Measurements from ENCODE around the gene ELP1. TPM values are rescaled to one million over a fixed set of nuclear protein-coding genes. Genes with fewer than 3 reads are reported as not detected.

The ELP1 gene
- total RNA-seq, 1 donor = 14.1 TPM

DNA sequence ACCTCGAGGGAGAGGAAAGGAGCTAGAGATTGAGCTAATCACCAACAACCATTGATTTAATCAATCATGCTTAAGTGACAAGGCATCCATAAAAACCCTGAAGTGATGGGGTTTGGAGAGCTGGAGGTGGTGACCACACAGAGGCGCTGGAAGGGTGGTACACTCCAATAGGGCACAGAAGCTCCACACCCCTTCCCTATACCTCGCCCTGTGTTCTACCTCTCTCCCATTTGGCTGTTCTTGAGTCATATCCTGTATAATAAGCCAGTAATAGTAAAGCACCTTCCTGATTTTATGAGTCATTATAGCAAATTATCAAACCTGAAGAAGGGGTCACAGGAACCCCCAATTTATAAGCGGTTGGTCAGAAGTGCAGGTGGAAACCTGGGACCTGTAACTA, 96.4 kb downstream of the ELP1 start:
- Histone ChIP-seq H3K4me1 (ENCODE audit: insufficient read depth, low read length) (peaks cover 27% of the 10 kb centered on the region), H3K9me3 (ENCODE audit: low read depth, low read length) (no peaks in the 10 kb centered on the region), H3K27me3 (ENCODE audit: insufficient read depth, low read length) (no peaks in the 10 kb centered on the region)

DNA sequence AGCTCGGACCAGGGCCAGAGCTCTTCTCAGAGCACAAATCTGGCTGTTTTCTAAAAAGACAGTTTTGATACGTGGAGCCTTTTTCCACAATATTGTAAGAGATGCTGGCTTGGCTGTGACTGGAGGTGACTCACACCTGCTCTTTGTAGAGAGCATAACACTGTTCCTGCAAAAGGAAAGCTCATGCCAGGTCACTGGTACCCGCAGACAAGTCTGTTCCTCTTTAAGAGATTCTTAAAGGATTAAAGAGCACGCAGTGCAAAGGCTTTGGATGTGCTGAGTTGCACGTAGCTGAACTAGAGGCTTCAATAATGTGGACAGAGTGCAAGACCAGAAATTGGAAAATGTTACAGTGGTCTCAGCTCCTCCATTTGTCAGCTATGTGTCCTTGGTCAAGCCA, 97.1 kb downstream of the ELP1 start:
- H3K4me1 ChIP-seq (ENCODE audit: insufficient read depth, low read length) = peaks cover 22% of the 10 kb centered on the region
- H3K27me3 ChIP-seq (ENCODE audit: insufficient read depth, low read length) = no peaks in the 10 kb centered on the region
- H3K4me3 ChIP-seq (ENCODE audit: low read length) = no peak overlapping the region
- H3K9me3 ChIP-seq (ENCODE audit: low read depth, low read length) = no peaks in the 10 kb centered on the region

More for the DNA sequence above, 96.4 kb downstream of the ELP1 start:
- H3K4me3 ChIP-seq (ENCODE audit: low read length) = no peak overlapping the region

DNA sequence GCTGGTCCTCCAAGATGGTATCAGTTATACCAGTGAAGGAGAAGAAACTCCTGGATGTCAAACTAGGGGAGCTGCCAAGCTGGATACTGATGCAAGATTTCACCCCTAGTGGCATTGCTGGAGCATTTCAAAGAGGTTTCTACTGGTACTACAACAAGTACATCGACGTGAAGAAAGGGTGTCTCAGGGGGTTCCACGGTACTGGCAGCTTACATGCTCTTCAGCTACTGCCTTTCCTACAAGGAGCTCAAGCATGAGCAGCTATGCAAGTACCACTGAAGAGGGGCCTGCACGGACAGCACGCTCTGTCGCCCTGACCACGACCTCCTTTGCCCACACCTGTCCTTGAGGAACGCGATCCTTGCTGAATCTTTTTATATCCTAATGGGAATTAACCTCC, 97.6 kb downstream of the ELP1 start:
- Histone ChIP-seq H3K4me3 (ENCODE audit: low read length) (no peak overlapping the region), H3K27me3 (ENCODE audit: insufficient read depth, low read length) (no peaks in the 10 kb centered on the region)

DNA sequence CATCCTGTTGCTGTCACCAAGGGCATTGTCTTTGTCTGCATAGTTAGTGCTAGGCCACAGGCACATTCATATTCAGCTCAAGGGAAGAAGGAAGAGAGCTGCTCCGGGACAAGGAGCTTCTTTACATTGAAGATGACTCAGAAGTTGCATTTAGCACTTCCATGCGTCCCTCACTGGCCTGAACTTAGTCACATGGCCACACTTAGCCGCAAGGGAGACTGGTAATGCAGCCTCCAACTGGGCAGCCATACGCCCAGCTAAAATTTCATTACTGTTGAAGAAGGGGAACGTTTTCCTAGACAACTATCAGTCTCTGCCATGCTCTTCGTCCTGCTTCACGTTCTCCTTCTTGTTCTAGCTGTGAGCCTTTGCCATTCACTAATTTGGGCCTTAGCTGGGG, 98.1 kb downstream of the ELP1 start:
- Histone ChIP-seq H3K27me3 (ENCODE audit: insufficient read depth, low read length) (no peaks in the 10 kb centered on the region), H3K4me1 (ENCODE audit: insufficient read depth, low read length) (peaks cover 22% of the 10 kb centered on the region), H3K9me3 (ENCODE audit: low read depth, low read length) (no peaks in the 10 kb centered on the region), H3K4me3 (ENCODE audit: low read length) (no peak overlapping the region)

More for the DNA sequence above, 97.6 kb downstream of the ELP1 start:
- H3K4me1 ChIP-seq (ENCODE audit: insufficient read depth, low read length) = peaks cover 22% of the 10 kb centered on the region
- H3K9me3 ChIP-seq (ENCODE audit: low read depth, low read length) = no peaks in the 10 kb centered on the region

DNA sequence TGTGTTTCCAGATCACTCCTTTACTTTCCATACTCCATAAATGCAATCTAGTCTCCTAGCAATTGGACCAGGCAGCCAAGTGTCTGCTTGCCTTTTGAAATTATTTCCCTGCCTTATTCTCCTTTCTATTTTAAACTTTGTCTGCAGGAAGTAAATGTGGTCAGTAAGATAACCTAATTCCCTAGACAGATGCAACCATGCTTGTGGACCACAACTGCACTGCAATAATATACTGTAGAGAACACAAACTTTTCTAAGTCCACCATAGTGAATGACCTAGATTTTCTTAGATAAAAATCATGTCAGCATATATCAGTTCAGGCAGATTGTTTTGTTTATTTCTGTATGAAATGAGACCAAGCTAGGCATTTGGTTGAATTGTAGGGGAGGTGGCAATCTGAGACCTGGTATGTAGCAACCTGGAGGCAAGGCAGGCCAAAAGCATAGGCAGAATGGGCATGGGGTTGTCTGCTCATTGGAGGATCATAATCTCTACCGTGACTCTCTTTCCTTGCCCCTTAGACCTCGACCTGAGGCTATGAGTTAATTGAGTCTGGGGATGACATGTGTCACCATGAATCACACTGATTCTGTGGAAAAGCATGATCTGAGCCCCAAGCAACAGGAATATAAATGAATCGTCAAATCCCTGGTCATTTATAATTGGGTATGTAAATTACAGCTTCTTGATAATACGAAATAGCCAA, 98.8 kb downstream of the ELP1 start:
- H3K4me3 ChIP-seq (ENCODE audit: low read length) = no peak overlapping the region
- H3K9me3 ChIP-seq (ENCODE audit: low read depth, low read length) = no peaks in the 10 kb centered on the region
- peaks cover 22% of the 10 kb centered on the region for H3K4me1 ChIP-seq (ENCODE audit: insufficient read depth, low read length)
- no peaks in the 10 kb centered on the region for H3K27me3 ChIP-seq (ENCODE audit: insufficient read depth, low read length)

DNA sequence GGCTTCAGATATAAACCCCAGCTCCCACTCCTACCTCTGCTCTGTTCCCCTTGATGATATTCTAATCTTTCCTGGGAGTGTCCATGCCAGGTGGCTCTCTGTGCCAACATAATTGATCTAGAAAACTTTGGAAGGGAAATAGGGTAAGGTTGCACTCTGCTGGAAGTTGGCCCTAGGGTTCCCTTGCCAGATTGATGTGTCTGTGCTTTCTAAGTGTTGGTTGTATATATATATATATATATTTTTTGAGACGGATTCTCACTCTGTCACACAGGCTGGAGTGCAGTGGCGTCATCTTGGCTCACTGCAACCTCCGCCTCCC, 101.8 kb downstream of the ELP1 start:
- peaks cover 22% of the 10 kb centered on the region for H3K4me1 ChIP-seq (ENCODE audit: insufficient read depth, low read length)
- no peaks in the 10 kb centered on the region for H3K9me3 ChIP-seq (ENCODE audit: low read depth, low read length)
- H3K4me3 ChIP-seq (ENCODE audit: low read length) = no peak overlapping the region
- H3K27me3 ChIP-seq (ENCODE audit: insufficient read depth, low read length) = no peaks in the 10 kb centered on the region

DNA sequence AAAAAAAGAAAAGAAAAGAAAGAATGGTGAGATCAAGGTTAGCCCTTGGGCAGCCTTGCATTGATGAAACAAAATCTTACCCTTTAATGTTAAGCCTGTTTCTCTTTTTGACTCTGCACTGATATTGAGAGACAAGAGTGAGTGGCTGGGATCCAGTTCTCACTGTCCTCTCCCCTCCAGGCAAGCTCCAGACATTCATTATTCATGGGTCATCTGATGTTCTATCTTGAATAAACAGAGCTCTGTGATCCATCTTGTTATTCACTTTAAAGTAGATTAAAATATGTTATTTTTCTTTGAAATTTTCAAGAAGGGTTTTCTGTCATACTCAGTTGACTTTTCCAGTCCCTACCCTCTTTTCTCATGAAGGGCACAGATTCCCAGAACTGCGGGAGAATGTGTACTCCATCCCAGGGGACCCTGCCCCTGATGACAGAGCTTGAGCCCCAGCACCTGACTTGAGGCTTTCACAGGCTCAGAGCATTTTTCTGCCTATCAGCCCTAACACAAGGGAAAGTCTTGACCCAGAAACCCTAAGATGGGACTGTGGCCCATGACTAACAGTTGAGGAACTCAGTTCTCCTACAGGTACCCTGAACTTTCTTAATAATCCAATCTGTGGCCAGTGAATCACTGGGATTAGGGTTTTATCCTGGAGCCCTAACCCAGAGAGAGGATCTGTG, 102.3 kb downstream of the ELP1 start:
- peaks cover 22% of the 10 kb centered on the region for H3K4me1 ChIP-seq (ENCODE audit: insufficient read depth, low read length)
- no peak overlapping the region for H3K4me3 ChIP-seq (ENCODE audit: low read length)
- no peaks in the 10 kb centered on the region for H3K27me3 ChIP-seq (ENCODE audit: insufficient read depth, low read length)
- no peaks in the 10 kb centered on the region for H3K9me3 ChIP-seq (ENCODE audit: low read depth, low read length)

DNA sequence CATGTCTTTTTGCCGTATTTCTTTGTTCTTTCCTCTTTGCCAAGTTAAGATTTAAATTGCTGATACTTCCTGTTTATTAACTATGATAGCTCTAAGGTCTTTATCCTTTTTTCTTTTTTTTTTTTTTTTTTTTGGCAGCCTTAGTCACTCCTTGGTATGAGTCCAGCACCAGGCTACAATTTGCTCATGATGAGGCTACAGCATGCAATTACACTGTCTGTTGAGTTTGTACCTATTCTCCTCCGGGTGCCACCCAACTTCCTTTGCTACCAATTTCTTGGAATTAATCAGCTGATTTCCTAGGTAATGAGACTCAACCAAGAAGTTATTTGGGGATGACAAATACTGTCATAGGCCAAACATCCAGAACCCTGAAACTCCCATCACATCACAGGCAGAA, 103.7 kb downstream of the ELP1 start:
- no peak overlapping the region for H3K4me3 ChIP-seq (ENCODE audit: low read length)
- no peaks in the 10 kb centered on the region for H3K27me3 ChIP-seq (ENCODE audit: insufficient read depth, low read length)
- H3K9me3 ChIP-seq (ENCODE audit: low read depth, low read length) = no peaks in the 10 kb centered on the region
- peaks cover 9% of the 10 kb centered on the region for H3K4me1 ChIP-seq (ENCODE audit: insufficient read depth, low read length)

DNA sequence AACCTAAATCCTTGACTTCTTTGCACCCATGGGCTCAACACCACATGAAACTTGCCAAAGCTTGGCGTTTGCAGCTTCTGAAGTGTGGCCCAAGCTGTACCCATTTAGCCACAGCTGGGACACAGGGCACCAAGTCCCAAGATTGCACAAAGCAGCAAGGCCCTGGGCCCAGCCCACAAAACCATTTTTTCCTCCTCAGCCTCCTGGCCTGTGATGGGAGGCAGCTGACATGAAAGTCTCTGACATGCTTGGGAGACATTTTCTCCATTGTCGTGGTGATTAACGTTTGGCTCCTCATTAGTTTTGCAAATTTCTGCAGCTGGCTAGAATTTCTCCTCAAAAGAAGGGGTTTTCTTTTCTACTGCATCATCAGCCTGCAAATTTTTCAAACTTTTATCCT, 110.1 kb downstream of the ELP1 start:
- Histone ChIP-seq H3K4me3 (ENCODE audit: low read length) (no peak overlapping the region), H3K9me3 (ENCODE audit: low read depth, low read length) (no peaks in the 10 kb centered on the region), H3K27me3 (ENCODE audit: insufficient read depth, low read length) (no peaks in the 10 kb centered on the region), H3K4me1 (ENCODE audit: insufficient read depth, low read length) (peaks cover 8% of the 10 kb centered on the region)

Other genes with a start within 250 kb of the ELP1 start
- gene ACTL7B, start 78.1 kb downstream of the ELP1 start, total RNA-seq = under 0.01 TPM
- not detected for gene ACTL7A, start 71.9 kb downstream of the ELP1 start, total RNA-seq
- gene ABITRAM, start 276 bp upstream of the ELP1 start, total RNA-seq = 5.5 TPM
- 4.3 TPM for gene CTNNAL1, start 79.4 kb upstream of the ELP1 start, total RNA-seq
- gene TMEM245, start 185.8 kb upstream of the ELP1 start, total RNA-seq = 37.6 TPM
- under 0.01 TPM for gene FRRS1L, start 233.1 kb upstream of the ELP1 start, total RNA-seq

Measured in mononuclear cell (primary cell).